HT1080 (cell line): ENCODE measurements around the gene BTBD17. TPM values are rescaled to one million over a fixed set of nuclear protein-coding genes. Genes with fewer than 3 reads are reported as not detected.
A peak's percentile ranks its signal among the peaks of the same experiment; 100 is the strongest.

Experiments
- DNase-seq: peaks from one replicate; pipeline ENCODE4 v3.0.0-alpha.2; 2015; ENCODE audit warnings: low read depth
- total RNA-seq: library from RNA; depleted of rRNA; stranded (reverse); fragments of >200 nt; shearing (Covaris generic); gene quantifications from 2 replicates; pipeline ENCODE4 v1.2.3, GENCODE V29; 2014

BTBD17 gene
- total RNA-seq, 1 experiment from 2014 or later = not detected

DNA sequence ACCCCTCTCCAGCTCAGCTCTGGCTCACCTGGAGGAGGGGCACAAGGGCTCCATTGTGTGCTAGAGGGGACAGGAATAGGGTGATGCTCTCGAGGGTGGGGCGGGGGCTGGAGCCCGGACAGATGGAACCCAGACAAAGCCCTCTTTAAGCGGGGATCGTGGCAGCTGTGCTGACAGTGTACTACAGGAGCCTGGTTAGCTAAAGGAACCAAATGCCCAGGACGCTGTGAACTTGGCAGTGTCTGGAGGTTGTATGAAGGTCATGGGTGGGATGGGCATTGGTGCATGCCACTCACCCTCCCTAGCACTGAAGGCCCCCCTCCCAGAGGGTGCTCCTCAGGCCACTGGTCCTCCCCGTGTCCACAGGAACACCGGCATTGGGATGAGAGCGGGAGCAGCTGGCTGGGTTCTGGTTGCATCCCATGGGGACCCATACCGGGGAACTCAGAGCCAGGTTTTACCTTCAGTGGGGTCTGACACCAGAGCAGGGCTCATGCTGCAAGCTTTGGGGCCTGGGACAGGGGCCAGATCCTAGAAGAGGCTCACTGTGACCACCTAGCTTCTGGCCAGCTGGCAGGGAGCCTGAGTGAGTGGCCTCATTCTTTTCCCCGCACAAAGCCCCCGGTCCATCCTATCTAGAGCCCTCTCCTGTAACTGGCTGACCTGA, 23.7 kb downstream of the BTBD17 start:
- DNase-seq = no peak

DNA sequence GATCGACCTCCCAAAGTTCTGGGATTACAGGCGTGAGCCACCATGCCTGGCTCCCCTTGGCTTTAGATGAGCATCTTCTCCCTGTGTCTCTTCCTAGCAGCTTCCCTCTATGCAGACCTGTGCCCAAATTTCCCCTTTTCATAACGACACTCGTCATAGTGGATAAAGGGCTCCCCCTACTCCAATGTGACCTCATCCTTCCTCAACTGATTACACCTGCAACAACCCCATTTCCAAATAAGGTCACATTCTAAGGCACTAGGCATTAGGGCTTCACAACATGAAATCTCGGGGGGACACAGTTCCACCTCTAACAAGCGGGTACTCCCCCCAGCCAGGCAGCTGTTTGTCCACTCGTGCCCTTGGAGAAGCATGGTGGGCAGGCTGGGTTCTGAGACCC, 25.4 kb downstream of the BTBD17 start:
- no peak for DNase-seq

DNA sequence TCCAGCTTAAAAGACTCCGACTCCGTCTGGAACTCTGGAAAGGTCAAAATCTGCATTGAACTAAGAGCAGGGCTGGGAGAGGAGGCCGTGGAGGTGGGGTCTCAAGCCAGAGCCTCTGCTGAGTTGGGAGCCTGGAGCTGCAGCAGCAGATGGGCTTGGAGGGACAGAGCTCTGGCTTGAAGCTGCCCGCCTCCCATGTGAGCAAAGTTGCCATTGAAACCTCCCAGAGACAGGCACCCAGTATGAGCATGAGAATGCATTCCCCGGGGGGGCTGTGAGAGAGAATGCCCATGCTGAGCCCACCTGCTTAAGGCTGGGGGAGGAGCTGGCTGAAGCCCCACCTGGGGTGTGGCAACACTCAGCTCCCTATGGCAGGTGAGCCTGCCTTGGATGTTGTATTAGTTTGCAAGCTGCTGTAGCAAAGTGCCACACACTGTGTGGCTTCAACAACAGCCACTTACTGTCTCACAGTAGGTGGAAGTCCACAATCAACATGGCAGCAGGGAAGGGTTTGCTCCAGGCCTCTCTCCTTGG, 26.1 kb downstream of the BTBD17 start:
- DNase-seq = no peak

- no peak for DNase-seq
Measured at GRCh38 chr17:74334393-74335039, 27.2 kb downstream of the BTBD17 start.

DNA sequence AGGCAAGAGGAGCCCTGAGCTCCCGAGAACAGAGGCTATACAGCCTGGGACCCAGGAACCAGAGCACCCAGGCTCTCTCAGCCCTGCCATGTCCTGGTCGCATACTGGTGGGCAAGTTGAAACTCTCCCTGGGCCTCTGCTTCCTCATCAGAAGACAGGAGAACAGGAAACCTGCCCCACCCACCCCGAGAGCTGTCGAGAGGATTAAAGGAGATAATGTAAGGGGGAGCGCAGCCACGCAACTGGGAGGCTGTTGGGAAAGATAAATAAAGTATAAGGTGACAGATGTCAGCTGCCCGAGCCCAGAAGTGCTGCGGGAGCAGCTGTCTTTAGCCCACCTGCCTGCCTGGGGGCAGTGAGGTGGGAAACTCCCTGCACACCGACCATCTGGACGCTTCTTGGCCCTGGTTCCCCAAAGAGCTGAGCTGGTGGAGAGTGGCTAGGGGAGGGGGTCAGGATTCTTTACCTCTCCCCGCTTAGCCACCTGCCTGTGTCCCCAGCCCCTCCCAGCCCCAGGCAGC, 28.8 kb downstream of the BTBD17 start:
- DNase-seq = no peak

DNA sequence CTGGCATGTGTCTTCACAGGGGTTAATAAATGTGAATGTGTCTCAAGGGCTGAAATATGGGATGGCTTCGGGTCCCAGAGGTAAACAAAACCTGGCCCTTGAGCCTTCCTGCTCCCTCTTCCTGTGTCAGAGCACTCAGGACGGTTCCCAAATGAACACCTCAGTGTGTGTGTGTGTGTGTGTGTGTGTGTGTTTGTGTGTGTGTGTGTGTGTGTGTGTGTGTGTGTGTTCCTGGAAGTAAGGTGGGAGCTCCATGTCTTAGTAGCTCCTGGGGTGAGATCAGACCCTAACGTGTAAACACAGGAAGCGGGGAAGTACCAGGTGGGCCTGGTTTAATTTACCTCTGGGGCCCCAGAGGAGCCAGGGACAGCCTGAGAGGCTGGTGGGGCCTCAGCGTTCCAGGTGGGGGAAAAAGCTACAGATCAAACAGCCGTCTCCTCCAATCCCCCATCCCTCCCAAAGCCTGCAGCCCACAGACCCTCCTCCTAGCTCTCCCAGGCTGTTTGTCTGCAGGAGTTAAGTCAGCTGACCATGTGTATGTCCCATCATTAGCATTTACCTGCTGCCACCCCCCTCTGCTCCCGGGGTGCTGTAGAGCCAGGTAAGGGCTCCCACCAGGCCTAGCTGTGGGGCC, 29.5 kb downstream of the BTBD17 start:
- DNase-seq = no peak

GRCh38 chr17:74330446-74330845, 31.2 kb downstream of the BTBD17 start:
- no peak for DNase-seq

DNA sequence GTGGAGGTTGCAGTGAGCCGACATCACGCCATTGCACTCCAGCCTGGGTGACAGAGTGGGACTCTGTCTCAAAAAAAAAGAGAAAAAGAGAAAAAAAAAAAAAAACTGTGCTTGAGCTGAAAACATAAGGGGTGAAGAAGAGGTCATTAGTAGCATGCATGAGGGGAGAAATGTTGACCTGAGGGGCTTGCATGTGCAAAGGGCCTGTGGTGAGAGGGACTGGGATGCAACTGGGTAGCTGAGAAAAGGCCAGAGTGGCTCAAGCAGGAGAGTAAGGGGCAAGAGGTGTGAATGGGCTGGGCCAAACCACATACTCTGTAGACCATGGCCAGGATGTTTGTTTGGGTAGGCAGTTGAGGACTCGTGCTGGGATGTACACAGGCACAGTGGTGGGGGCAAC, 32.3 kb downstream of the BTBD17 start:
- no peak for DNase-seq

- no peak for DNase-seq
Measured at GRCh38 chr17:74328487-74328886, 33.2 kb downstream of the BTBD17 start.

DNA sequence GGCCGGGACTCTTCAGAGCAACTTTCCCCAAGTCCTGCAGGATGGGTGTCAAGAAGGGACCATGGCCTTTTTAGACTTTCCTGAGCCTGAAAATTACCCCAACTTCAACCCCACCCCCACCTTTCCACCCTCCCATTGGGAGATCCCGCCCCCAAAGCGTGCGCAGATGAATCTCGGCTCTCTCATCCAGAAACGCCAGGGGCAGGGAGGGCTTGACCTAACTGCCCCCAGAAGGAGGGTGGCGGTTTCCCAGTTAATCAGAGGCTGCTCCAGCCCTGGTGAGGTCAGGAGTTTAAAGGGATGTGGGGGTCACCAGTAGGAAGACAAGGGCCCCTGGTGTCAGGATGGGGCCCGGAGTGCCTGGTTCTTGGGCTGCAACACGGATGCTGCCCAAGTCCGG, 35.2 kb downstream of the BTBD17 start:
- DNase-seq = no peak

DNA sequence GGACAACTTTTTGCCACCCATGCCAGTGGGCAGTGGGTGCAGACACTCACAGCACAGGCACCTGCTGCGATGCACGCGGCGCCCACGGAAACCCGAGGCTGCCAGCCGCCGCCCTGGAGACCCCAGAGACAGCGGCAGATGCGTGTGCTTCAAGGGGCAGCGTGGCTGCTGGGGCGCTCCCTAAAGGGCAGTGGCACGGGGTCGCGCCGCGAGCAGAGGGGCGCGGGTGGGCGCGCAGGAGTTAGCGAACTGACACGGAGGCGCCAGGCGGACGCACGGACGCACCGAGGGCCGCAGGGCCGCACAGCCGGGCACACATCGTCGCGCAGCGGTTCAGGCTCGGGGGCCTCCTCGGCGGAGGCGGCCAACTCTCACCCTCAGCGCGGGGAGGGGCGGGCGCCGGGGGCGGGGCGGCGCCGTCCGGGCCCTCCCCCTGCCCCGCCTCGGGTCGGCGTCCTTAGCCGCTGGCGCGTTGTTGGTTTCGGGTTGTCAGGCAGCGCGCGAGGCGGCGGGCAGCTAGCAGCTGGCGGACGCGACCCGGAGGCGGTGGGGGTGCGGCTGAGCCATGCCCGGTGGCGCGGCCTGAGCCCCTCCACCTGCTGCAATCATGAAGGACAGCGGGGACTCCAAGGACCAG, 35.8 kb downstream of the BTBD17 start, which contains the start of gene KIF19:
KIF19 (plus strand) TSS at position 484 of the 637 bp plus-strand sequence; CDS start at position 608, 124 bp downstream.
- DNase-seq = no peak

DNA sequence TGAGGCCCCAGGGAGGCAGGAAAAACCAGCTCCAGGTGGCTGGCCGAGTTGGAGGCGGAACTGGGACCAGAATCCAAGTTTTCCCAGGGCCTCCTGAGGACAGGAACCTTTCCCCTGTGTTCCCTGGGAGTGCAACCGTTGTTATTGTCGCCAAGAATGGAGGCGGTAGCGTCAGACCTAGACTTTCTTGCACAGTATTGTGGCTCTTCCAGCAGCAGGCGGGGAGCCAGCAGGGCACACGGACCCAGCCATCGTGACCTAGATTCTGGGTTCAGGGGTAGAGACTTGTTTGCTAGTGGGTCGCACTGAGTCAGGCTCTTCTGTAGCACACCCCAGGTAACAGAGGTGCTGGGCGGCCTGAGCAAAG, 36.3 kb downstream of the BTBD17 start:
- DNase-seq = no peak

- no peak for DNase-seq
Measured at GRCh38 chr17:74324521-74324920, 37.1 kb downstream of the BTBD17 start.

DNA sequence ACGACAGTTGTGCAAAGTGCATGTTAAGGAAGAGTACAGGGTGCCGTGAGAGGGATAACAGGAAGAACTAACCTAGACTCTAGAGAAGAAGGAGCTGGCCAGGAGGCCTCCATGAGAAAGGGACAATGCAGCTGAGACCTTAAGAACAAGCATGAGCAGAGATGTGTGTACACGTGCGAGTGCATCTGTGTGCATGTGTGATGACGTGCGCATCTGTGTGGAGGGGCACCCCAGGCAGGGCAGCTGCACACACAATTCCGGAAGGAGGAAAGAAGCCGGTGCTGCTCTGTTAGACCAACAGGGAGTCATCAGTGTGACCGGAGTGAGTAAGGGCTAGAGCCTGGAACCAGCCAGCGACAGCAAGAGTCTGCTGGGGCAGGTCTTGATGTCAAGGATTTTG, 43.3 kb downstream of the BTBD17 start:
- DNase-seq = no peak

GRCh38 chr17:74317071-74317470, 44.6 kb downstream of the BTBD17 start:
- DNase-seq = no peak

- DNase-seq = no peak
Measured at GRCh38 chr17:74316220-74316619, 45.4 kb downstream of the BTBD17 start.

- no peak for DNase-seq
Measured at GRCh38 chr17:74314877-74315276, 46.8 kb downstream of the BTBD17 start.

DNA sequence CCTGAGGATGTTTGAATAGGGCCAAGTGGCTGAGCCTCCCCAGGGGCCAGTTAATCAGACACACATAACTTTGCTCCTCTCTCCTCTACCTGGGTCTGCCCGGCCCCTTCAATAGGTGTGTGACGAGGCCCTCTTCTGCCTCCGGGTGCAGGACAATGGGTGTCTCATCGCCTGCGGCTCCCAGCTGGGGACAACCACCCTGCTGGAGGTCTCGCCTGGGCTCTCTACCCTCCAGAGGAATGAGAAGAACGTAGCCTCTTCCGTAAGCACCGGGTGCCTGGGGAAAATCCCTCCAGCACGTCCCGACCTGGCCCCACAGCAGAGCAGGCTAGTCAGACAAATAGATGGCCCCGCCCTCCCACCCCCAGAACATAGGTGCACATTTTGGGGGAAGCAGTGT, 51.8 kb downstream of the BTBD17 start:
- DNase-seq = no peak

DNA sequence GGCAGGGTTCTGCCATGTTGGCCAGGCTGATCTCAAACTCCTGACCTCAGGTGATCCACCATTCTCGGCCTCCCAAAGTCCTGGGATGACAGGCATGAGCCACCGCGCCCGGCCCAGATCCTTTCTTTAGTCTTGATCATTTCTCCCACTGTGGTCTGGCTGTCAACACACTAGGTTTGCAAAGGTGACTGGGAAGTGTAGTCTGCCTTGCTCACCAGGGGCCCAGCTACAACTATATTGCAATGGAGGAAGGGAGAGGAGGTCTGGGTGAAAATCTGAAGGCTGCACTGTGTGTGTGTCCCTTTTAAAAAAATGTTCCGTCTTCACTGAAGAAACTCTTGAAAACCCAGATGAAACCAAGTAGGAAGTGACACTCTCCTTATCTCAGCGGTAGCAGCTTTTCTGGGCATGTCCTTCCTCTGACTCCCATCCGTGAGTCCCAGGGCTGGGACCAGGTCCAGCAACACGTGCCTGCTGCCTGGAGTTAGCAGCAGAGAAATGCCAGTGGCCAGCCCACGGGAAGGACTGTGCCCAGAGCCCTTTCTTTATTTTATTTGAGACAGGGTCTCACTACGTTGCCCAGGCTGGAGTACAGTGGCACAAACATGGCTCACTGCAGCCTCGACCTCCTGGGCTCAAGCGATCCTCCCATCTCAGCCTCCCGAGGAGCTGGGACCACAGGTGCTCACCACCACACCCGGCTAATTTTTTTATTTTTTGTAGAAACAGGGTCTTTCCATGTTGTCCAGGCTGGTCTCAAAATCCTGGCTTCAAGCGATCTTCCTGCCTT, 53.5 kb downstream of the BTBD17 start:
- DNase-seq = peak; percentile 18
